Right atrium auricular region (tissue), 2 donors: Measurements from ENCODE around the gene COX17. TPM values are rescaled to one million over a fixed set of nuclear protein-coding genes. Genes with fewer than 3 reads are reported as not detected.
A peak's percentile ranks its signal among the peaks of the same experiment; 100 is the strongest.

Experiments
- DNase-seq: peaks from one replicate; pipeline ENCODE4 v3.0.0-alpha.2; 2019; ENCODE audit warnings: low spot score
- H3K27ac ChIP-seq, 2 donors: fragments of 200-600 bp; sonication (generic); 1 replicate in 1 of 2; 2 replicates in 1 of 2; pipeline ENCODE4 v1.5.1; 2016 to 2019
- H3K27me3 ChIP-seq, 2 donors: fragments of 200-600 bp; sonication (generic); one replicate each; pipeline versions ENCODE4 v1.5.1 to v1.6.0; 2017 to 2019
- H3K36me3 ChIP-seq: fragments of 200-600 bp; sonication (generic); one replicate; pipeline ENCODE4 v1.5.1; 2016
- H3K4me1 ChIP-seq, 2 donors: fragments of 200-600 bp; sonication (generic); one replicate each; pipeline versions ENCODE4 v1.5.1 to v1.6.0; 2017 to 2019
- H3K4me3 ChIP-seq, 2 donors: fragments of 200-600 bp; sonication (generic); 1 replicate in 1 of 2; 2 replicates in 1 of 2; pipeline ENCODE4 v1.5.1; 2017 to 2019; ENCODE audit warnings: mild to moderate bottlenecking in 1 of 2, moderate library complexity in 1 of 2
- H3K9me3 ChIP-seq, 2 donors: fragments of 200-600 bp; sonication (generic); one replicate each; pipeline ENCODE4 v1.5.1; 2019
- total RNA-seq, 2 donors: library from RNA; depleted of rRNA; stranded (reverse); fragments of >200 nt; gene quantifications; one replicate each; pipeline ENCODE4 v1.1.0, GENCODE V29; 2016
- TF ChIP-seq, protein P1 (sequence below), 2 donors: fragments of 200-600 bp; sonication (generic); IDR thresholded peaks; one replicate each; pipeline ENCODE4 v1.5.1; 2019; ENCODE audit warnings: antibody characterized with exemption in 2 of 2

The COX17 gene
- total RNA-seq, 2 donors from 2014 or later = 75.8 to 93.9 TPM

DNA sequence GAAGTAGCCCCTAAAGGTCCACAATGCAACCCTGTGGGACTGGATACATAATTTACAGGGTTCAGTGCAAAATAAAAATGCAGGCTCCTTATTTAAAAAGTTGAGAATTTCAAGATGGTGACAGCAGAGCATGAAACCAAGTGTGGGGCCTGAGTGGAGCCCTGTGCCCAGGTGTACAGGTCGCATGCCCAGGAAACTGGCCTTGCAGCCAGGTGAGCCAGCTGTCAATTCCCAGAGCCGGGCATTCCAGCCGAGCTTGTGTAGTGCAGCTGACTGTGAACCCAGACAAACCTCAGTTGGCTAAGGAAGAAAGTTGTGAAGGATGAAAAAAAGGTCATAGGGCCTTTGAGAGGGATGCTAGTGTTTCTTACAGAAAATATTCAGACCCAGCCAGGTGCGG, 44.4 kb downstream of the COX17 start:
- Histone ChIP-seq H3K27ac (no peak overlapping the region), H3K4me3 (no peak overlapping the region), H3K9me3 (no peaks in the 10 kb centered on the region), H3K27me3 (no peaks in the 10 kb centered on the region), H3K36me3 (peaks cover 12% of the 10 kb centered on the region), H3K4me1 (peaks cover 0 to 56% of the 10 kb centered on the region in 2 donors)
- TF ChIP-seq, protein P1, sequence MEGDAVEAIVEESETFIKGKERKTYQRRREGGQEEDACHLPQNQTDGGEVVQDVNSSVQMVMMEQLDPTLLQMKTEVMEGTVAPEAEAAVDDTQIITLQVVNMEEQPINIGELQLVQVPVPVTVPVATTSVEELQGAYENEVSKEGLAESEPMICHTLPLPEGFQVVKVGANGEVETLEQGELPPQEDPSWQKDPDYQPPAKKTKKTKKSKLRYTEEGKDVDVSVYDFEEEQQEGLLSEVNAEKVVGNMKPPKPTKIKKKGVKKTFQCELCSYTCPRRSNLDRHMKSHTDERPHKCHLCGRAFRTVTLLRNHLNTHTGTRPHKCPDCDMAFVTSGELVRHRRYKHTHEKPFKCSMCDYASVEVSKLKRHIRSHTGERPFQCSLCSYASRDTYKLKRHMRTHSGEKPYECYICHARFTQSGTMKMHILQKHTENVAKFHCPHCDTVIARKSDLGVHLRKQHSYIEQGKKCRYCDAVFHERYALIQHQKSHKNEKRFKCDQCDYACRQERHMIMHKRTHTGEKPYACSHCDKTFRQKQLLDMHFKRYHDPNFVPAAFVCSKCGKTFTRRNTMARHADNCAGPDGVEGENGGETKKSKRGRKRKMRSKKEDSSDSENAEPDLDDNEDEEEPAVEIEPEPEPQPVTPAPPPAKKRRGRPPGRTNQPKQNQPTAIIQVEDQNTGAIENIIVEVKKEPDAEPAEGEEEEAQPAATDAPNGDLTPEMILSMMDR (IDR thresholded peaks at IDR 0.05) = no peak
- DNase-seq = no peak

DNA sequence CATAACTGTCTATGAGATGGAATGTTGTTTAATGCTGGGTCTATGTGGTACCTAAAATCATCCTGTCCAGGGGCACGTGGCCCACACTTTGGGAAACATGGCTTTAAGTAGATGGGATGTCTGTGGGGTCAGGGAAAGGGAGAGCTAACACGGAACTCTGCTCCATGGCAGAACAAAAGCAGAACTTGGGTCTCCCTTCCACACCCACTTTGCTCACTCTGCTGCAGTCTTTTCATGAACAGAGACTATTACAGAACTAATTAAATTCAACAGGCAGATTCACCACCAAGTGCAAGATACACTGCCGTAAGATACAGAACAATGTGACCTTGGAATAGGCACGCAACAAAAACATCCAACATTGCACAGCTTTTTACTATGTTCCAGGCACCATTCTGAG, 45.0 kb downstream of the COX17 start:
- no peaks in the 10 kb centered on the region for H3K9me3 ChIP-seq
- peaks cover 0 to 57% of the 10 kb centered on the region in 2 donors for H3K4me1 ChIP-seq
- H3K4me3 ChIP-seq = no peak overlapping the region
- H3K36me3 ChIP-seq = peaks cover 9% of the 10 kb centered on the region
- no peak for DNase-seq
- peak overlapping the region in 1 of 2 donors; percentile 47 for H3K27ac ChIP-seq
- no peaks in the 10 kb centered on the region for H3K27me3 ChIP-seq
- TF ChIP-seq, protein P1 (IDR thresholded peaks at IDR 0.05) = no peak

DNA sequence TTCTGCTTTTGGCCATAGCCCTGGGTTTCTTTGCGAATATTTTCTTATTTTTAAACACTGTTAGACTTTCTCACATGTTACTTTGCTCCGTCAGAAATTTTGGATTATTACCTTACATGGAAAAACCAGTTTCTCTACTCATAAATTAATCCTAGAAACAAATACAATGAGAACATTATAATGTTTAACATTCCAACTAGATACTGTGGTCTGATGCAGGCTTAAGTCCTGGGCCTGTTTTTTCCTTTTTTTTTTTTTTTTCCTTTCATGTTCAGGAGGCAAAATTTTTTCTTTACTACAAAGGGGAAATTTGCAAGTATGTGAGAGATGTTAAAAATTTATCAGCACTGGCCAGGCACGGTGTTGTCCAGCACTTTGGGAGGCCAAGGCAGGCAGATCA, 45.7 kb downstream of the COX17 start:
- no peaks in the 10 kb centered on the region for H3K27me3 ChIP-seq
- no peaks in the 10 kb centered on the region for H3K9me3 ChIP-seq
- H3K27ac ChIP-seq = peak overlapping the region; percentile 61 to 69
- no peak overlapping the region for H3K4me3 ChIP-seq
- TF ChIP-seq, protein P1 (IDR thresholded peaks at IDR 0.05) = no peak
- peaks cover 6% of the 10 kb centered on the region for H3K36me3 ChIP-seq
- H3K4me1 ChIP-seq = peaks cover 0 to 57% of the 10 kb centered on the region in 2 donors
- no peak for DNase-seq

DNA sequence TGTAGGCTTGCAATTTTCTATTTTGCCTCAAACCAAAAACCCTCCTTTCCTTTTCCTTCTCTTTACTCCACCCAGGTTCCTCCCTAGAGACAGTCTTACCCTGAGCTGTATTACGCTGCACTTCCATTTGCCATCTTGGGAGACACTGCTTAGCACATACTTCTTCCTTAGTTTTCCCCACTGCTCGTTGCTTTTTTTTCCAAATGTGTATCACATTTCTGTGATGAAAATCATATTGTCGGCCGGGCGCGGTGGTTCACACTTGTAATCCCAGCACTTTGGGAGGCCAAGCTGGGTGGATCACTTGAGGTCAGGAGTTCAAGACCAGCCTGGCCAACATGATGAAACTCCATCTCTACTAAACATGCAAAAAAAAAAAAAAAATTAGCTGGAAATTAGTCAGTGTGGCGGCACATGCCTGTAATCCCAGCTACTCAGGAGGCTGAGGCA, 46.3 kb downstream of the COX17 start:
- peaks cover 6% of the 10 kb centered on the region for H3K36me3 ChIP-seq
- H3K27me3 ChIP-seq = no peaks in the 10 kb centered on the region
- H3K4me3 ChIP-seq = no peak overlapping the region
- TF ChIP-seq, protein P1 (IDR thresholded peaks at IDR 0.05) = no peak
- H3K27ac ChIP-seq = peak overlapping the region; percentile 61 to 69
- peaks cover 0 to 57% of the 10 kb centered on the region in 2 donors for H3K4me1 ChIP-seq
- DNase-seq = no peak
- no peaks in the 10 kb centered on the region for H3K9me3 ChIP-seq

DNA sequence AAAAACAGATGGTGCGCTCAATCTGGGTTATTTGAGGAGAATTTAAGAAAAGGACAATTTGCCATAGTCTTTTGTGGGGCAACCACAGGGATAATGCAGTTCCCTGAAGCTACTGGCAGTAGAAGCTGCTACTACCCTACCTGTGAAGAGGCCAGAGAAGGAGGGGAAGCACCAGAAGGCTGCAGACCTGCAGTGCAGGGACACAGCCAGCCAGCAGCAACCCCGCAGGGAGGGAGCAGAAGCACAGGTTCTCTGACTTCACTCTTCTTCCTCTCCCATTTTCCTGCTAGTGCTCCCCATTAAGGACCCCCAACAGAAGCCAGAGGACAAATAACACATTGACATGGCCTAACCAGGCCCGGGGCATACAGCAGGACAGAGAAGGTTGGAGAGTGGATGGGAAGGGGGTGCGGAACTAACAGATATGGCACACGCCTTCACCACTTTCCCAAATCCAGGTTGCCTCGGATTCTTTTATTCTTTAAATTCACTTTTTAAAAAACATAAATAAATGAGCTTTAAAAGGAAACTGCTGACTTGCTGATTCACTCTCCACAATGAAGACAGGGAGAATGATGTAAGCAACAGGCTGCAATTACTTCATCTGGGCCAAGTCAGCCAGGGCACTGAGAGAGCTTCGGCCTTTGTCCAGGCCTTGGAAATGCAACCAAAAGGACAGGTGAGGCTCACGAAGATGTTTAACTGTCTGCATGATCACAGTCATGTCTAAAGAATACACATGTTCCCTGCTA, 46.9 kb downstream of the COX17 start:
- H3K4me3 ChIP-seq = no peak overlapping the region
- TF ChIP-seq, protein P1 (IDR thresholded peaks at IDR 0.05) = no peak
- peaks cover 1% of the 10 kb centered on the region for H3K36me3 ChIP-seq
- H3K27me3 ChIP-seq = no peaks in the 10 kb centered on the region
- H3K9me3 ChIP-seq = no peaks in the 10 kb centered on the region
- no peak for DNase-seq
- peaks cover 0 to 57% of the 10 kb centered on the region in 2 donors for H3K4me1 ChIP-seq
- peak overlapping the region; percentile 61 to 69 for H3K27ac ChIP-seq
